Sigmoid colon (tissue), 7 donors: Measurements from ENCODE around the gene GCM1. TPM values are rescaled to one million over a fixed set of nuclear protein-coding genes. Genes with fewer than 3 reads are reported as not detected.

Experiments used
- DNase-seq: peaks from one replicate; pipeline ENCODE4 v3.0.0-alpha.2; 2019
- H3K27ac ChIP-seq, 4 donors: fragments of 200-600 bp; sonication (generic); one replicate each; pipeline ENCODE4 v1.5.1; 2016 to 2019; ENCODE audit warnings: mild to moderate bottlenecking in 1 of 4
- H3K27me3 ChIP-seq, 3 donors: fragments of 200-600 bp; sonication (generic); one replicate each; pipeline ENCODE4 v1.5.1; 2019; ENCODE audit warnings: mild to moderate bottlenecking in 1 of 3
- H3K36me3 ChIP-seq, 4 donors: fragments of 200-600 bp; sonication (generic); one replicate each; pipeline ENCODE4 v1.5.1; 2016 to 2019
- H3K4me1 ChIP-seq, 4 donors: fragments of 200-600 bp; sonication (generic); one replicate each; pipeline ENCODE4 v1.5.1; 2017 to 2019
- H3K4me3 ChIP-seq, 4 donors: fragments of 200-600 bp; sonication (generic); one replicate each; pipeline ENCODE4 v1.5.1; 2017 to 2019; ENCODE audit warnings: mild to moderate bottlenecking in 2 of 4, moderate library complexity in 1 of 4
- H3K9me3 ChIP-seq, 4 donors: fragments of 200-600 bp in 3 of 4; sonication (generic) in 3 of 4; one replicate each; pipeline versions ENCODE4 v1.5.1 to v1.6.1; 2013 to 2019
- CTCF ChIP-seq, 4 experiments: fragments of 450-650 bp in 3 of 4; fragments of 200-600 bp in 1 of 4; IDR thresholded peaks; one replicate each; pipeline ENCODE4 v1.5.1; 2016 to 2019; ENCODE audit warnings: antibody characterized with exemption in 4 of 4, mild to moderate bottlenecking in 3 of 4, moderate library complexity in 2 of 4
- EP300 ChIP-seq, 4 donors: sonication (generic); formaldehyde crosslinking; IDR thresholded peaks; one replicate each; pipeline ENCODE4 v1.6.1; 2017; ENCODE audit warnings: antibody characterized with exemption in 4 of 4
- POLR2A ChIP-seq, 2 donors: fragments of 450-650 bp; IDR thresholded peaks; one replicate each; pipeline ENCODE4 v1.6.1; 2016; ENCODE audit warnings: antibody characterized with exemption in 2 of 2, mild to moderate bottlenecking in 2 of 2, moderate library complexity in 2 of 2
- POLR2AphosphoS5 ChIP-seq, 4 donors: sonication (generic); formaldehyde crosslinking; IDR thresholded peaks; one replicate each; pipeline ENCODE4 v1.6.1; 2017; ENCODE audit warnings: antibody characterized with exemption in 4 of 4
- WGBS, 2 donors: extraction: QIAGEN DNeasy Blood & Tissue Kit; methylation state at CpG; one replicate each; pipeline ENCODE4 v1.1.7; 2013; 5-methylcytosine and 5-hydroxymethylcytosine counted together
- intact Hi-C: fragments of 100-400 bp; cut with DNase I; formaldehyde crosslinking; loops from one replicate; pipeline ENCODE4 v1.15.1; 2023
- polyA plus RNA-seq, 3 donors: library from polyadenylated mRNA; stranded (reverse); fragments of 200-250 nt; gene quantifications; one replicate each; pipeline ENCODE4 v1.2.3, GENCODE V29; 2013
- total RNA-seq, 4 donors: library from RNA; depleted of rRNA; stranded (reverse); fragments of >200 nt; gene quantifications; one replicate each; pipeline ENCODE4 v1.1.0, GENCODE V29; 2016
- donor health status: healthy with polysubstance abuse.
- donor health status: Bipolar disorder and iron deficiency.
- donor health status: healthy.

GCM1 gene
- total and polyA plus RNA-seq, 7 donors, result 0.09 TPM; not detected in 6

GRCh38 chr6:53134601-53135235, 13.9 kb downstream of the GCM1 start:
- Histone ChIP-seq H3K36me3 (no peaks in the 10 kb centered on the region), H3K27me3 (no peaks in the 10 kb centered on the region), H3K4me3 (no peak overlapping the region), H3K9me3 (no peaks in the 10 kb centered on the region), H3K4me1 (peaks cover 0 to 4% (median 2%) of the 10 kb centered on the region in 4 donors), H3K27ac (peak overlapping the region in 1 of 4 donors; percentile 6)
- WGBS, 2 donors, result 18 to 41% methylated on average over 8 of the region's 8 CpGs
- TF ChIP-seq POLR2AphosphoS5 (IDR thresholded peaks at IDR 0.05) (no peak), POLR2A (IDR thresholded peaks at IDR 0.05) (no peak), CTCF (IDR thresholded peaks at IDR 0.05) (no peak), EP300 (IDR thresholded peaks at IDR 0.05) (no peak)
- DNase-seq, result no peak
- intact Hi-C loops, result no loop called here

- no peaks in the 10 kb centered on the region for H3K27me3 ChIP-seq
- no peaks in the 10 kb centered on the region for H3K9me3 ChIP-seq
- no peaks in the 10 kb centered on the region for H3K4me1 ChIP-seq
- WGBS, 2 donors, result 90 to 91% methylated on average over 16 of the region's 16 CpGs
- H3K4me3 ChIP-seq, result no peak overlapping the region
- H3K36me3 ChIP-seq, result no peaks in the 10 kb centered on the region
- intact Hi-C loops, result no loop called here
- no peak for DNase-seq
- peak overlapping the region in 1 of 4 donors; percentile 6 for H3K27ac ChIP-seq
- TF ChIP-seq POLR2AphosphoS5 (IDR thresholded peaks at IDR 0.05), result no peak
- no peak for TF ChIP-seq CTCF (IDR thresholded peaks at IDR 0.05)
- TF ChIP-seq EP300 (IDR thresholded peaks at IDR 0.05), result no peak
These were observed 14.7 kb downstream of the GCM1 start for GRCh38 chr6:53133961-53134360.

- no peaks in the 10 kb centered on the region for H3K9me3 ChIP-seq
- TF ChIP-seq CTCF (IDR thresholded peaks at IDR 0.05) (no peak), POLR2AphosphoS5 (IDR thresholded peaks at IDR 0.05) (no peak), POLR2A (IDR thresholded peaks at IDR 0.05) (no peak), EP300 (IDR thresholded peaks at IDR 0.05) (no peak)
- no peak overlapping the region for H3K27ac ChIP-seq
- H3K27me3 ChIP-seq, result no peaks in the 10 kb centered on the region
- H3K36me3 ChIP-seq, result no peaks in the 10 kb centered on the region
- H3K4me3 ChIP-seq, result no peak overlapping the region
- WGBS, 2 donors, result 74 to 80% methylated on average over 6 of the region's 6 CpGs
- intact Hi-C loops, result no loop called here
- no peaks in the 10 kb centered on the region for H3K4me1 ChIP-seq
- DNase-seq, result no peak
These were observed 17.9 kb downstream of the GCM1 start for GRCh38 chr6:53130569-53131290.

- WGBS, 2 donors, result 77 to 82% methylated on average over 5 of the region's 5 CpGs
- Histone ChIP-seq H3K36me3 (no peaks in the 10 kb centered on the region), H3K27me3 (no peaks in the 10 kb centered on the region), H3K27ac (no peak overlapping the region), H3K9me3 (no peaks in the 10 kb centered on the region), H3K4me1 (no peaks in the 10 kb centered on the region), H3K4me3 (no peak overlapping the region)
- TF ChIP-seq POLR2AphosphoS5 (IDR thresholded peaks at IDR 0.05) (no peak), POLR2A (IDR thresholded peaks at IDR 0.05) (no peak), CTCF (IDR thresholded peaks at IDR 0.05) (no peak), EP300 (IDR thresholded peaks at IDR 0.05) (no peak)
- intact Hi-C loops, result no loop called here
- no peak for DNase-seq
These were observed 19.8 kb downstream of the GCM1 start for GRCh38 chr6:53128842-53129241.
